RWPE1 (cell line): Measurements from ENCODE around the gene MYO5C.
"Not testable (repeated sequence)": the region's sequence is repeated elsewhere in the genome, so short reads cannot be mapped to it uniquely, and the experiment has no call there.

Experiments used
- CTCF ChIA-PET: fragments of 350-600 bp; sonication (Branson Sonifier 250); formaldehyde crosslinking; extraction: SDS; loops from one replicate; lab custom pipeline; 2021; lab: Yijun Ruan, JAX
- POLR2A ChIA-PET: fragments of 400-600 bp; formaldehyde crosslinking; extraction: SDS; loops from one replicate; lab custom pipeline; 2020; ENCODE audit warnings: antibody characterized with exemption; ENCODE audit not compliant: low non-redundant PET; lab: Yijun Ruan, JAX
- DNase-seq: peaks from one replicate; pipeline ENCODE4 v3.0.0; 2012; ENCODE audit warnings: low spot score
- H3K27ac ChIP-seq: fragments of 450-650 bp; 2 replicates; pipeline ENCODE4 v1.5.1; 2017
- TF ChIP-seq, protein P1 (sequence below): fragments of 450-650 bp; conservative IDR thresholded peaks from 2 replicates; pipeline ENCODE4 v1.5.1; 2017; ENCODE audit warnings: low read depth, mild to moderate bottlenecking

The MYO5C gene

DNA sequence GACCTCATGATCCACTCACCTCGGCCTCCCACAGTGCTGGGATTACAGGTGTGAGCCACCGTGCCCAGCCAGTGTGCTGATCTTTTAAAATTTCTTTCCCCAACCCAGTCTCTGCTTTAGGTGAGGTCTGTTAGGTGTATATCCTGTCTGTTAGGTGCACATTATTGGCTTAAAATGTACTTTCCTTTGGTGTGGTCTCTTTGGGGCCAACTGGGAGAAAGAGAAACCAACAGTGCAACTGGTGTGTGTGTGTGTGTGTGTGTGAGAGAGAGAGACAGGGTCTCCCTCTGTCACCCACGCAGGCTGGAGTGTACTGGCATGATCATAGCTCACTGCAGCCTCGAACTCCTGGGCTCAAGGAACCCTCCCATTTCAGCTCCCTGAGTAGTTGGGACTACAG, 54.1 kb downstream of the MYO5C start:
- TF ChIP-seq, protein P1, sequence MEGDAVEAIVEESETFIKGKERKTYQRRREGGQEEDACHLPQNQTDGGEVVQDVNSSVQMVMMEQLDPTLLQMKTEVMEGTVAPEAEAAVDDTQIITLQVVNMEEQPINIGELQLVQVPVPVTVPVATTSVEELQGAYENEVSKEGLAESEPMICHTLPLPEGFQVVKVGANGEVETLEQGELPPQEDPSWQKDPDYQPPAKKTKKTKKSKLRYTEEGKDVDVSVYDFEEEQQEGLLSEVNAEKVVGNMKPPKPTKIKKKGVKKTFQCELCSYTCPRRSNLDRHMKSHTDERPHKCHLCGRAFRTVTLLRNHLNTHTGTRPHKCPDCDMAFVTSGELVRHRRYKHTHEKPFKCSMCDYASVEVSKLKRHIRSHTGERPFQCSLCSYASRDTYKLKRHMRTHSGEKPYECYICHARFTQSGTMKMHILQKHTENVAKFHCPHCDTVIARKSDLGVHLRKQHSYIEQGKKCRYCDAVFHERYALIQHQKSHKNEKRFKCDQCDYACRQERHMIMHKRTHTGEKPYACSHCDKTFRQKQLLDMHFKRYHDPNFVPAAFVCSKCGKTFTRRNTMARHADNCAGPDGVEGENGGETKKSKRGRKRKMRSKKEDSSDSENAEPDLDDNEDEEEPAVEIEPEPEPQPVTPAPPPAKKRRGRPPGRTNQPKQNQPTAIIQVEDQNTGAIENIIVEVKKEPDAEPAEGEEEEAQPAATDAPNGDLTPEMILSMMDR: no peak
- ChIA-PET POLR2A (no interaction called here), CTCF (interaction anchor here (0.5 kb wide), 1 partner anchor 13 kb away, joined by 4 read pairs; no protein-coding TSS in a partner anchor)
- no peak overlapping the region for H3K27ac ChIP-seq
- DNase-seq: no peak

DNA sequence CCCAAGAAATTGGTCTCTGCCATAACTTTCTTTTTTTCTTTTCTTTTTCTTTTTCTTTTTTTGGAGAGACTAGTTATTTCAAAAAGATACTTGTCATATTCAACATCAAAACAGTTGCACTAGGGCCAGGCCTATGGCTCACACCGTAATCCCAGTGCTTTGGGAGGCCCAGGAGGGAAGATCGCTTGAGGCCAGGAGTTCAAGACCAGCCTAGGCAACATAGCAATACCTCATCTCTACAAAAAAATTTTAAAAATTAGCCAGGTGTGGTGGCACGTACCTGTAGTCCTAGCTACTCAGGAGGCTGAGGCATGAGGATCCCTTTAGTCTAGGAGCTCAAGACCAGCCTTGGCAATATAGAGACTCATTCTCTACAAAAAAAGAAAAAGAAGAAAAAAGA, 55.4 kb downstream of the MYO5C start:
- no peak overlapping the region for H3K27ac ChIP-seq
- no peak for DNase-seq
- ChIA-PET CTCF (interaction anchor here (1.7 kb wide), 1 partner anchor 12 kb away, joined by 7 read pairs; no protein-coding TSS in a partner anchor), POLR2A (interaction anchor here (0.6 kb wide), 1 partner anchor 382 kb away, joined by 3 read pairs; no protein-coding TSS in a partner anchor)
- TF ChIP-seq, protein P1: no peak

DNA sequence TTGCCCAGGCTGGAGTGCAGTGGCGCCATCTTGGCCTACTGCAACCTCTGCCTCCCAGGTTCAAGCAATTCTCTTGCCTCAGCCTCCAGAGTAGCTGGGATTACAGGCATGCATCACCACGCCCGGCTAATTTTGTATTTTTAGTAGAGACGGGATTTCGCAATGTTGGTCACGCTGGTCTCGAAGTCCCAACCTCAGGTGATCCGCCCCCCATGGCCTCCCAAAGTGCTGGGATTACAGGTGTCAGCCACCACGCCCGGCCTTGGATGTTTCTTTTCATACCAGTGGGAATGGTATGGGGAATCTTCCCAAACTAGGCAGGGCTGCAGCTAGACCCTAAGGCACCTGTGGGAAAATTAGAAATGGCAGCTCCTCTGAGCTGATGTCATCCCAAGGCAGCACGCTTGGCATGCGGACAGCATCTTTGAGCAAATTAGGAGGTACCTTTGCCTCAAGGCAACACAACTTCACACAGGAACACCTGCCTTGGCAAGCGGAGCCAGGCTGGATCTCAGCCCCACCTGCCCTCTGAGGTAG, 56.5 kb downstream of the MYO5C start:
- POLR2A ChIA-PET, DNase-seq, H3K27ac ChIP-seq: not testable (repeated sequence)
- CTCF ChIA-PET: interaction anchor here (0.6 kb wide), 1 partner anchor 13 kb away, joined by 4 read pairs; no protein-coding TSS in a partner anchor

DNA sequence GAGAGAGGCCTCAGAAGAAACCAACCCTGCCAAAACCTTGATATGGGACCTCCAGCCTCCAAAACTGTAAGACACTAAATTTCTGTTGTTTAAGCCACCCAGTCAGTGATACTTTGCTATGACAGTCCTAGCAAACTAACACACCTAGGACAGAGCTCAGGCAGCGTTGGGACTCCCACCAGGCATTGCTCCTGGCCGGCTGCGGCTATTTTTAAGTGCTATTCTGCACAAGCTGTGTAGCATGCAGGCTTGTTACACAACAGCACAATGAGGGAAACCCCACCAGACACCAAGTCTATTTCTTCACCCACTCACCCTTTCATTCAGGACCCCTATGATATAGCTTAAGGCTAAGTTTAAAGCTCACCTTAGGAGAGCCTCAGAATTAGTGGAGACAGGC, 57.5 kb downstream of the MYO5C start:
- H3K27ac ChIP-seq: no peak overlapping the region
- TF ChIP-seq, protein P1: no peak
- ChIA-PET CTCF (no interaction called here), POLR2A (no interaction called here)
- no peak for DNase-seq

DNA sequence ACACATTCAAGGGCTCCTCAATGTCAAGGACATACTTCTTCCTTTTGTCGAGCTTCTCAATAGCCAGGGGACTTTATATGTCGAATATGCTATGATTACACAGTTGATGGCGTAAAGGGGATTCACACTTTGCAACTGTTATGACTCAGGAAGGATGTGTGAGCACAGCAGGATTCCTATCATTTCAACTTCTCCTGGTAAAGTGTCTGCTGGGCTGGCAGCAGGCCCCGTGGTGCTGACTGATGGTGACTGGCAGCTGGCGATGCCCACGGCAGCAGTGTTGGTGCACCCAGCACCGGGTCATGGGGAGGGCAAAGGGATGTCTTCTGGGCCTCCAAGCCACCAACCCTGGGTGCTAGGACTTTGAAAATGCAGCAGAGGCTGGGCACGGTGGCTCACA, 59.6 kb downstream of the MYO5C start:
- TF ChIP-seq, protein P1: no peak
- ChIA-PET CTCF (interaction anchor here (0.8 kb wide), 1 partner anchor 28 kb away, joined by 9 read pairs; no protein-coding TSS in a partner anchor), POLR2A (no interaction called here)
- no peak for DNase-seq
- no peak overlapping the region for H3K27ac ChIP-seq

DNA sequence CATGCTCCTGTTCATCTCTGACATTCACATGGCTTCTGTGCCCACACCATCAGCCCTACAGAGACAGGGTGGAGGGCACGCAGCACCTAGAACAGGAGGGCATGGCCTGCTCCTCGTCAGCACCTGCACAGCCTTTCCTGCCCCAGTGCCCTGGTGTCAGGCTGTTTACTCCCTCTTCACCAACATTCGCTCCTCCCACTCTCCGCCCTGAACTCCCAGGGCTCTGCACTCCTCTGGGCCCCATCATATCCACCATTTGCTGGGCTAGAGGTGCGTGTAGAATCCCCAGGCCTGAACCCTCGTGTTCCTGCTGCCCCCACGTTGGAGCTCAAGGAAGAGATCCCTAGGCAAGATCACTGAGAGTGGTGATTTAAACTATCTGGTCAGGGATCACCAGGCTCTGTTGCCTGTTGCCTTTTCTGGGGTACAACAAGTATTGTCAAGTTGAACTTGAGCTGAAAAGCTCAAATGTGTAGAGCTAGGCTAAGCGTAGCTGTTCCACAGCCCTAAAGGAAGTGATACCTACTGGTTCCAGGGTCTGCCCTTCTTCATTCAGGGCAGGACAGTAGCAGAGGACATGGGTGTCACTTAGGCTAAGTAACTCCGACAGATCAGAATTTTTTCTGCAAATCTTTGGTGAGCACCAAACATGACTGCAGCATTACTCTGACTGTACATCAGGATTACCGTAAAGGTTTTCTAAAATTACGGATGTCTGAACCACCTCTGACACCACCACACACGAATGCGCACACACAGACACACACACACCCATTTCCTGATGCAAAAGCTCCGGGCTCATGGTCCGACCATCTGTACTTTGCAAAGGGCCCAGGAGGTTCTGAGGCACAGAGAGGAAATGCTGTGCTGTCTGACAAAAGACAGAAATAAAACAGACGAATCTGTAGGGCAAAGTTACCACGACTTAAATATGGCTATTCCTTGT, 60.7 kb downstream of the MYO5C start:
- no peak for DNase-seq
- TF ChIP-seq, protein P1: no peak
- CTCF ChIA-PET: no interaction called here
- H3K27ac ChIP-seq: no peak overlapping the region
- POLR2A ChIA-PET: no interaction called here
